HG02870 (cell line): ENCODE data around the gene BTNL3.
"Not testable (repeated sequence)": the region's sequence is repeated elsewhere in the genome, so short reads cannot be mapped to it uniquely, and the experiment has no call there.

Experiments
- ATAC-seq: cut with Tn5 transposase; IDR thresholded peaks from one replicate; pipeline ENCODE4 v1.9.1; 2021; ENCODE audit warnings: mild to moderate bottlenecking, moderate library complexity; ENCODE audit not compliant: unreplicated experiment

BTNL3 gene, protein sequence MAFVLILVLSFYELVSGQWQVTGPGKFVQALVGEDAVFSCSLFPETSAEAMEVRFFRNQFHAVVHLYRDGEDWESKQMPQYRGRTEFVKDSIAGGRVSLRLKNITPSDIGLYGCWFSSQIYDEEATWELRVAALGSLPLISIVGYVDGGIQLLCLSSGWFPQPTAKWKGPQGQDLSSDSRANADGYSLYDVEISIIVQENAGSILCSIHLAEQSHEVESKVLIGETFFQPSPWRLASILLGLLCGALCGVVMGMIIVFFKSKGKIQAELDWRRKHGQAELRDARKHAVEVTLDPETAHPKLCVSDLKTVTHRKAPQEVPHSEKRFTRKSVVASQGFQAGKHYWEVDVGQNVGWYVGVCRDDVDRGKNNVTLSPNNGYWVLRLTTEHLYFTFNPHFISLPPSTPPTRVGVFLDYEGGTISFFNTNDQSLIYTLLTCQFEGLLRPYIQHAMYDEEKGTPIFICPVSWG

DNA sequence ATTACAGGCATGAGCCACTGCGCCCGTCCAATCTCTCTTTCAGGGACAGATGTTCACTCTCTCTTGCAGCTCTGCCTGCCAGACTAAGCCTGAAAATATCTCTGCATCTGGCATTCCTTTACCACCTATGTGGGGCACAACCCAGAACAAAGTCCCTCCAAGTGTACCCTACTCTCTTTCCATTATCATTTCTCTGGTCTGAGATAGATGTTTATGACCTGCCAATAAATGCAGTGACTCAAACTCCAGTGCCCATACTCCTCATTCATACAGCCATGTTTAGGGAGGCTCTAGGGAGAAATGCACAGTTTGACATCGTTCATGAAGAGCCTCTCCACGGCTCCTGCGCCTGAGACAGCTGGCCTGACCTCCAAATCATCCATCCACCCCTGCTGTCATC lies at the start of gene BTNL3:
Gene BTNL3 (plus strand): TSS at position 255 of the 400 bp plus-strand sequence. CDS start 183 bp downstream, outside the sequence.
- ATAC-seq = no peak

GRCh38 chr5:180950291-180950949 lies 38.2 kb upstream of the BTNL3 start:
- no peak for ATAC-seq

- no peak for ATAC-seq
These were observed 29.0 kb upstream of the BTNL3 start for GRCh38 chr5:180959661-180960060.

DNA sequence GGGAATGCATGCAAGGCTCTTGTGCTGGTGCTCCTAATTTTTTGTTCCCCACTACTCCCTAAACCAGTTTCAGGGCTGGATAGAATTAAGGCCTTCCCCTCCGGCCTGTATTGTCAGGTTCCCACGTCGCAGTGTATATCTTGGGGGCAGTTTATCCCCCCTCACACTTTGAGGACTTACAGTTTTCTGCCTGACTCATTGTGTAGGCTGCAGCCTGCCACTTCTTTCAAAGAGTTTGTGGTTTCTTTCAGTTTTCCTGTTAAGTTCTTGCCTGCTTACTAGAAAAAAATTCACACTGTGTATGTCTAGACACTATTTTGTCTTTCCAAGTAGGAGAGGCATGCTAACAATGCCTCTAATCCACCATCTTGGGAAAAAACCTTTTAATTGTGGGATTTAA lies 28.4 kb upstream of the BTNL3 start:
- no peak for ATAC-seq

- ATAC-seq = no peak
These were observed 19.2 kb upstream of the BTNL3 start for GRCh38 chr5:180969406-180969805.

DNA sequence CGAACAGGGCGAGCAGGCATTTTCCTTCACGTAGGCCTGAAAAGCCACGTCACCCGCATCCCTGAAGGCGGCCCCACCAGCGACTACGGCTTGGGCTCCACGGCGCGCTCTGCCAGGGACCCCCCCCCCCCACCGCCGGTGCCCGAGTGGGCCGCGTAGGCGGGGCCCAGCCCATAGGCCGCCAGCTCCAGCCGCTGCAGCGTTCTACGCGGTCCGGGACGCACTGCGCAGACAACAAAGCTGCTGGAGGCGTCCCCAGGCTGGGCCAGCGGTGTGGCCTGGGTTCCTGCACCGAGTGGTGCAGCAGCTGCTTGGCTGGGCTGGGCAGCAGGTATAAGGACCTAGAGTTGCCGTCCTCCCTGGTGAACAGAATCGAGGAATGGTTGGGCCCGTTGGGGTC lies 18.3 kb upstream of the BTNL3 start:
- ATAC-seq = no peak

DNA sequence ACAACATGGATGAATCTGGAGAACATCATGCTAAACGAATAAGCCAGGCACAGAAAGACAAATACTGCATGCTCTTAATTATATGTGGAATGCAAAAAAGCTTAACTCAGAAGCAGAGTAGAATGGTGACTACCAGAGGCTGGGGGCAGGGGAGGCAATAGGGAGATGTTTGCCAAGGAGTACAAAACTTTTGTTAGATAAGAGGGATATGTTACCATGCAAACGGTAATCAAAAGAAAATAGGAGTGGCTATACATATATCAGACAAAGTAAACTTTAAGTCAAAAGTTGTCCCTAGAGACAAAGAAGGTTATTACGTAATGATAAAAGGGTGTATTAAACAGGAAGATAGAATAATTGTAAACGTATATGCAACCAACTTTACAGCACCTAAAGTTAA lies 17.8 kb upstream of the BTNL3 start:
- no peak for ATAC-seq

DNA sequence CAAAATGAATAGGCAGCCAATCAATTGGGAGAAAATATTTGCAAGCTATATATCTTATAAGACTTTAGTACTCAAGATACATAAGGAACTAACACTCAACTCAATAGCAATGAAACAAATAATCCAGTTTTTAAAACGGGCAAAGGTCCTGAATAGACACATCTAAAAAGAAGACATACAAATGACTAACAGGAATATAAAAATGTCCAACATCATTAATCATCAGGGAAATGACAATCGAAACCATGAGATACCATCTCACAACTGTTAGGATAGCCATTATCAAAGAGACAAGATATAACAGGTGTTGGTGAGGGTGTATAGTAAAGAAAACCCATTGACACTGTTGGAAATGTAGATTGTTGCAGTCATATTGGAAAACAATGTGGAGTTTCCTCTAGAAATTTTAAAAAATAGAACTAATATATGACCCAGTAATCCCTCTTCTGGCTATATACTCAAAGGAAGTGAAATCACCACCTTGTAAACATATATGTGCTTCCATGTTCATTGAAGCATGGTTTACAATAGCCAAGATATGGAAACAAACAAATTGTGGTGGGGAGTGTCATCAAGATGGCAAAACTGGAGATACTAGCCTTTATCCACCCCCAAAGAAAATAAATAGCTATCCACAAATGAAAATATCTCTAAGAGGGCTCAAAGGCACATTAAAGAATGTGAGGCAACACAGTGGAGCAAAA lies 13.9 kb upstream of the BTNL3 start:
- peak; percentile 21 for ATAC-seq

- ATAC-seq = peak; percentile 78
These were observed 13.3 kb upstream of the BTNL3 start for GRCh38 chr5:180975338-180975737.

- no peak for ATAC-seq
These were observed 12.1 kb upstream of the BTNL3 start for GRCh38 chr5:180976518-180976917.

DNA sequence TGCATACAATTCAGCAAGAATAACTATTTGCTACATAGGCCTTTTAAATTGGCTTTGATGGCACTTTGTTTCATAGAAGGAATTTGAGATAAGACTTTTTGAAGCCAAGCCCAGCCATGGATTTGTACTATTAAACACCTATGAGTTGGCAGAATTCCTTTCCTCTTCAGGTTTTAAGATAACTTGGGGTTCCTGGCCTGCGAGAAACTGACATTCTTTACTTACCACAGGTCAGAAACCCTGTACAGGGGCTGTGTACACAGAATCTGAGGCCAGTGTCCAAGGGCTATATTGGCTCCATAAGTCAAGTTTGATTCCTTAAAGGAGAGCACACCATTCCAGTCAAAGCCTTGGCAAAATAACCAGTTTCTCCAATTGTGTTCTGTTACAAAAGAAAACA lies 10.8 kb upstream of the BTNL3 start:
- no peak for ATAC-seq

DNA sequence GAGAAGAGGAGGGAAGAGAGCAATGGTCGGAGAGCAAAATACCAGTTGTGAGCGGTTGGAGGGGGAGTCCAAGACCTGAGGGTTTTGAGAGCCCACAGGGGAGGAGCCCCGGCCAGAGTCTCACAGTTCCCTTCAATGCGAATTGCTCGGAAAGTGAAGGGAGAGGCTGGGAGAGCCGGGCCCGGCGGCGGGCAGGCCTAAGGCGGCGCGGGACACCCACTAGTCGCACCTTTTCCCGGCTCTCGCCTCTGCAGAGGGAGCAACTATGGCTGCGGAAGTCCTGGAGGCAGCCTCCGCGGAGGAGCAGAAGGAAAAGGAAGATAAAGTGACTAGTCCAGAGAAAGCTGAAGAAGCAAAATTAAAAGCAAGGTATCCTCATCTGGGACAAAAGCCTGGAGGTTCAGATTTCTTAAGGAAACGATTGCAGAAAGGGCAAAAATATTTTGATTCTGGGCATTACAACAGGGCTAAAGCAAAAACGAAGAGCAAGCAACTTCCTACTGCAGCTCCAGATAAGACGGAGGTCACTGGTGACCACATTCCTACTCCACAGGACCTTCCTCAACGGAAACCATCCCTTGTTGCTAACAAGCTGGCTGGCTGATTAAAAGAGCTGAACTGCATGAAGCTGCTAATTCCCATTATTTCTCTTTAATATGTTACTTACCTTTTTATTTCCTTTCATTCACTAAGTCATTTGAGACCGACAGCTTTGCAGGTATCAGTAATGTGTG lies 6.5 kb upstream of the BTNL3 start:
- ATAC-seq = no peak

GRCh38 chr5:180988016-180988415 lies 630 bp upstream of the BTNL3 start:
- ATAC-seq = no peak

DNA sequence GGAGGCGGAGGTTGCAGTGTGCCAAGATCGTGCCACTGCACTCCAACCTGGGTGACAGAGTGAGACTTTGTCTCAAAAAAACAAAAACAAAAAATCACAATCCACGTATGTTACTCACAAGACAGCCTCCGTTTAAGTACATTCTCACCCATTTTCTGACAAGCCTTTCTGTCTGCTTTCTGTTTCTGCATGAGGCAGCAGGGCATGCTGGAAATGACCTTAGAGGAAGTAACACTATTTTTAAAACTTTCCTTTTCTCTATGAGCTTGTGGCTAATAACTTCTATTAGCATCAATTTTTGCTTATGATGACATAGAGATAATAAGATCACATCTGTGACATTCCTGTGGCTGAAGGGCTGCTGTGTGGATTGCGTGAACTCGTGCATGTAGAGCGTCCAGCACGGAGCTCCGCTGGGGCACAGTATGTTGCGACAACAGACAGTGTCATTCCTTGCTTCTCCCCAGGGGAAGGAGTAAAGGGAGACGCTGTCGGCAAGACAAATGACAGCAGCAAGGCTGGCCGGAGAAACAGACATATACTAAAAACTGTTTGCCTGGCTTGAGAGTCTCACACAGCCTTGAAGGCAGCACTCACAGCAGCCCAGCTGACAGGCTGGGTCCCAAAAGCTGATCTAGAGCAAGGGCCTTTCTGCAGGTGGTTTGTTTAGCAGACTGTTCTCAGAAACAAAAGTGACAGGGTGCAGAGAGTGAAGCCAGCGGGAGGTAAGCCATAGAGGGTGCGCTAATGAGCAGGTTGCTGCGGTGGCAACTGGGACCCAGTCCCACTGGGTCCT lies 1.6 kb downstream of the BTNL3 start:
- ATAC-seq = peak; percentile 40

DNA sequence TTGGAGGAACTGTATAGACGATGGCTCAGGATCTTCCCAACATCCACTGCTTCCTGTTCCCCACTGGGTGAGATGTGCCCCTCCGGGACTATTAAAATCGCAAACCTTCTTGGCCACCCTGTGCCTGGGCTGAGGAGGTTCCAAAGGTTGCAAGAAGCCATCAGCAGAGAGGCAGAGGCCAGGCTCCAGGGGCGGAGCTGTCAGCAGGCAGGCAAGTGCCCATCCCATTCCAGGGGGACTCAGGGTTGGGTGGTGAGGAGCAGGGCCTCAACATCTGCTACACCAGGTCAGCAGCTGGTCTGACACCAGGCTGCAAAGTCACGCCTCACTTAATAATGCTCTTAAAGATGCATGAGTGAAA lies 2.2 kb downstream of the BTNL3 start:
- ATAC-seq = no peak

GRCh38 chr5:181001947-181002346 lies 13.3 kb downstream of the BTNL3 start:
- ATAC-seq = no peak

- no peak for ATAC-seq
These were observed 17.1 kb downstream of the BTNL3 start for GRCh38 chr5:181005791-181006190.

- ATAC-seq = no peak
These were observed 19.5 kb downstream of the BTNL3 start for GRCh38 chr5:181008136-181008535.

GRCh38 chr5:181010018-181010417 lies 21.4 kb downstream of the BTNL3 start:
- not testable (repeated sequence) for ATAC-seq

- not testable (repeated sequence) for ATAC-seq
These were observed 26.0 kb downstream of the BTNL3 start for GRCh38 chr5:181014654-181015053.
